Measurements from ENCODE around the gene RABEPK. TPM values are rescaled to one million over a fixed set of nuclear protein-coding genes. Genes with fewer than 3 reads are reported as not detected.
"Not testable (repeated sequence)": the region's sequence is repeated elsewhere in the genome, so short reads cannot be mapped to it uniquely, and the experiment has no call there.

Gene RABEPK
- total and polyA plus RNA-seq, 2 donors from 2014 or later = 12.6 to 24.8 TPM

GRCh38 chr9:125189361-125190289 lies 10.7 kb upstream of the RABEPK start, which contains the start of gene PPP6C:
Gene PPP6C, minus strand, starts transcription at chr9:125189803. Its CDS starts 85 bp downstream, at chr9:125189718.
- intact Hi-C loops (cut with DNase I) = no loop called here

GRCh38 chr9:125190361-125190801 lies 10.0 kb upstream of the RABEPK start:
- FAIRE-seq = no peak
- H3K9me3 ChIP-seq (ENCODE audit: control insufficient read depth in 2 of 3, insufficient read depth in 1 of 3, low read length in 3 of 3) = no peaks in the 10 kb centered on the region
- H3K4me1 ChIP-seq (ENCODE audit: control insufficient read depth in 2 of 3, insufficient read depth in 2 of 3, low read depth in 1 of 3, low read length in 3 of 3) = peaks cover 0 to 9% (median 5%) of the 10 kb centered on the region in 3 donors
- peak overlapping the region; percentile 88 for H3K27ac ChIP-seq (ENCODE audit: low read depth in 2 of 2, low read length in 2 of 2)
- H3K9ac ChIP-seq (ENCODE audit: low read length in 3 of 3) = peak overlapping the region; percentile 69 to 91 (median 85)
- H3K4me3 ChIP-seq (ENCODE audit: low read length in 3 of 3) = peak overlapping the region; percentile 79 to 96 (median 92)
- no peaks in the 10 kb centered on the region for H3K27me3 ChIP-seq (ENCODE audit: control insufficient read depth, insufficient read depth, low read length)
- peak in 3 of 5 donors; percentile 10 to 56 (median 46) for DNase-seq
- no peak for TF ChIP-seq CTCF (IDR thresholded peaks at IDR 0.05; ENCODE audit: borderline replicate concordance, extremely low read depth, insufficient read depth)
- H3K36me3 ChIP-seq (ENCODE audit: control insufficient read depth in 2 of 3, insufficient read depth in 3 of 3, low read length in 3 of 3) = no peaks in the 10 kb centered on the region
- intact Hi-C loops (cut with DNase I) = no loop called here

More at GRCh38 chr9:125189361-125190289, 10.7 kb upstream of the RABEPK start, which contains the start of gene PPP6C:
- Histone ChIP-seq H3K4me3 (ENCODE audit: low read length in 3 of 3) (peak within 1 kb of the TSS; percentile 82 to 96 (median 92)), H3K27ac (ENCODE audit: low read depth in 2 of 2, low read length in 2 of 2) (peak within 1 kb of the TSS; percentile 88), H3K9me3 (ENCODE audit: control insufficient read depth in 2 of 3, insufficient read depth in 1 of 3, low read length in 3 of 3) (no peaks in the 10 kb centered on the region), H3K27me3 (ENCODE audit: control insufficient read depth, insufficient read depth, low read length) (no peaks in the 10 kb centered on the region), H3K36me3 (ENCODE audit: control insufficient read depth in 2 of 3, insufficient read depth in 3 of 3, low read length in 3 of 3) (no peaks in the 10 kb centered on the region), H3K9ac (ENCODE audit: low read length in 3 of 3) (peak within 1 kb of the TSS; percentile 75 to 99 (median 91)), H3K4me1 (ENCODE audit: control insufficient read depth in 2 of 3, insufficient read depth in 2 of 3, low read depth in 1 of 3, low read length in 3 of 3) (peaks cover 0 to 9% (median 5%) of the 10 kb centered on the region in 3 donors)
- peak; percentile 98 to 99 (median 98) for DNase-seq
- TF ChIP-seq CTCF (IDR thresholded peaks at IDR 0.05; ENCODE audit: borderline replicate concordance, extremely low read depth, insufficient read depth) = peak; percentile 46
- no peak for FAIRE-seq

- H3K4me3 ChIP-seq (ENCODE audit: low read length in 3 of 3); DNase-seq; FAIRE-seq; H3K9me3 ChIP-seq (ENCODE audit: control insufficient read depth in 2 of 3, insufficient read depth in 1 of 3, low read length in 3 of 3); H3K9ac ChIP-seq (ENCODE audit: low read length in 3 of 3); H3K27me3 ChIP-seq (ENCODE audit: control insufficient read depth, insufficient read depth, low read length); H3K36me3 ChIP-seq (ENCODE audit: control insufficient read depth in 2 of 3, insufficient read depth in 3 of 3, low read length in 3 of 3); H3K27ac ChIP-seq (ENCODE audit: low read depth in 2 of 2, low read length in 2 of 2); intact Hi-C loops (cut with DNase I); H3K4me1 ChIP-seq (ENCODE audit: control insufficient read depth in 2 of 3, insufficient read depth in 2 of 3, low read depth in 1 of 3, low read length in 3 of 3): not testable (repeated sequence)
Observed at GRCh38 chr9:125194466-125194865, 5.9 kb upstream of the RABEPK start.

- H3K9ac ChIP-seq (ENCODE audit: low read length in 3 of 3); H3K4me3 ChIP-seq (ENCODE audit: low read length in 3 of 3); FAIRE-seq; H3K27ac ChIP-seq (ENCODE audit: low read depth in 2 of 2, low read length in 2 of 2); H3K27me3 ChIP-seq (ENCODE audit: control insufficient read depth, insufficient read depth, low read length); DNase-seq; intact Hi-C loops (cut with DNase I); H3K4me1 ChIP-seq (ENCODE audit: control insufficient read depth in 2 of 3, insufficient read depth in 2 of 3, low read depth in 1 of 3, low read length in 3 of 3); H3K9me3 ChIP-seq (ENCODE audit: control insufficient read depth in 2 of 3, insufficient read depth in 1 of 3, low read length in 3 of 3); H3K36me3 ChIP-seq (ENCODE audit: control insufficient read depth in 2 of 3, insufficient read depth in 3 of 3, low read length in 3 of 3): not testable (repeated sequence)
Observed at GRCh38 chr9:125195591-125195990, 4.8 kb upstream of the RABEPK start.

Measured in kidney (tissue), 14 donors.